Uterus (tissue), 2 donors: ENCODE measurements around the gene DOCK1.

Source experiments
- POLR2A ChIP-seq, 2 donors: fragments of 450-650 bp; IDR thresholded peaks; one replicate each; pipeline ENCODE4 v1.6.1; 2016; ENCODE audit warnings: antibody characterized with exemption in 2 of 2, mild to moderate bottlenecking in 1 of 2, moderate library complexity in 1 of 2
- TF ChIP-seq, protein P1 (sequence below), 4 experiments: fragments of 200-600 bp in 2 of 4; fragments of 450-650 bp in 2 of 4; sonication (generic) in 2 of 4; IDR thresholded peaks; one replicate each; pipeline ENCODE4 v1.5.1; 2016 to 2019; ENCODE audit warnings: antibody characterized with exemption in 4 of 4, mild to moderate bottlenecking in 2 of 4, moderate library complexity in 1 of 4

DNA sequence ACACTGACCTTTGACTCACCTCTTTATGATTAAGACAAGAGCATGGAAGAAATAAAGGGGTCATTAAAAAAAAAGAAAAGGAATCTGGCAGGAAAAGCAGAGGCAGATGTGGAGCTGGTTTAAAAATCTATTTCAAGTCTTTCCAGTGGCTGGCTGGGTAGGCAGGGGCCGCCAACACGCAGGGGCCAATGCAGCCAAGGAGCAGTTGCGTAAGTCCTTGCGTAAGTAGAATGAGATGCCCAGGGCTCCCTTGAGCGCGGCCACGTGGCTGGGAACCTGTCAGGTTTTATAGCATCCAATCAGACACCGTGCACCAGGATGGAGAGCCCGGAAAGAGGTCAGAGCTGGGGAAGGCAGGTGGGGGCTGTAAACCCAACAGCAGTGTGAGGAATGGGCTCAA lies 414.9 kb downstream of the DOCK1 start:
- TF ChIP-seq, protein P1, sequence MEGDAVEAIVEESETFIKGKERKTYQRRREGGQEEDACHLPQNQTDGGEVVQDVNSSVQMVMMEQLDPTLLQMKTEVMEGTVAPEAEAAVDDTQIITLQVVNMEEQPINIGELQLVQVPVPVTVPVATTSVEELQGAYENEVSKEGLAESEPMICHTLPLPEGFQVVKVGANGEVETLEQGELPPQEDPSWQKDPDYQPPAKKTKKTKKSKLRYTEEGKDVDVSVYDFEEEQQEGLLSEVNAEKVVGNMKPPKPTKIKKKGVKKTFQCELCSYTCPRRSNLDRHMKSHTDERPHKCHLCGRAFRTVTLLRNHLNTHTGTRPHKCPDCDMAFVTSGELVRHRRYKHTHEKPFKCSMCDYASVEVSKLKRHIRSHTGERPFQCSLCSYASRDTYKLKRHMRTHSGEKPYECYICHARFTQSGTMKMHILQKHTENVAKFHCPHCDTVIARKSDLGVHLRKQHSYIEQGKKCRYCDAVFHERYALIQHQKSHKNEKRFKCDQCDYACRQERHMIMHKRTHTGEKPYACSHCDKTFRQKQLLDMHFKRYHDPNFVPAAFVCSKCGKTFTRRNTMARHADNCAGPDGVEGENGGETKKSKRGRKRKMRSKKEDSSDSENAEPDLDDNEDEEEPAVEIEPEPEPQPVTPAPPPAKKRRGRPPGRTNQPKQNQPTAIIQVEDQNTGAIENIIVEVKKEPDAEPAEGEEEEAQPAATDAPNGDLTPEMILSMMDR (IDR thresholded peaks at IDR 0.05), result no peak
- no peak for TF ChIP-seq POLR2A (IDR thresholded peaks at IDR 0.05)
